Upper lobe of left lung (tissue), 6 donors: ENCODE results near the gene GADL1. TPM values are rescaled to one million over a fixed set of nuclear protein-coding genes. Genes with fewer than 3 reads are reported as not detected.

Experiments used
- ATAC-seq, 2 donors: fragments of 200-7000 bp; cut with Tn5 transposase; one replicate each; pipeline ENCODE4 v1.9.1; 2022; ENCODE audit warnings: mild to moderate bottlenecking in 2 of 2, moderate library complexity in 2 of 2; ENCODE audit not compliant: low FRiP score in 2 of 2
- DNase-seq, 2 donors: peaks; one replicate each; pipeline ENCODE4 v3.0.0-alpha.2; 2019 to 2020
- H3K27ac ChIP-seq, 4 donors: fragments of 200-600 bp; sonication (generic); one replicate each; pipeline ENCODE4 v1.5.1; 2016 to 2019
- H3K27me3 ChIP-seq, 4 donors: fragments of 200-600 bp; sonication (generic); one replicate each; pipeline ENCODE4 v1.5.1; 2017 to 2019
- H3K36me3 ChIP-seq, 4 donors: fragments of 200-600 bp; sonication (generic); one replicate each; pipeline ENCODE4 v1.5.1; 2016 to 2019
- H3K4me1 ChIP-seq, 4 donors: fragments of 200-600 bp; sonication (generic); one replicate each; pipeline ENCODE4 v1.5.1; 2018 to 2019
- H3K4me3 ChIP-seq, 4 donors: fragments of 200-600 bp; sonication (generic); one replicate each; pipeline ENCODE4 v1.5.1; 2017 to 2019; ENCODE audit warnings: mild to moderate bottlenecking in 2 of 4, moderate library complexity in 1 of 4
- H3K9me3 ChIP-seq, 4 donors: fragments of 200-600 bp; sonication (generic); one replicate each; pipeline ENCODE4 v1.5.1; 2018 to 2019
- CTCF ChIP-seq, 6 experiments: fragments of 450-650 bp in 4 of 6; fragments of 200-600 bp in 2 of 6; sonication (generic) in 2 of 6; IDR thresholded peaks; one replicate each; pipeline ENCODE4 v1.5.1; 2016 to 2019; ENCODE audit warnings: antibody characterized with exemption in 6 of 6
- EP300 ChIP-seq, 4 donors: sonication (generic); formaldehyde crosslinking; IDR thresholded peaks; one replicate each; pipeline ENCODE4 v1.5.1; 2017; ENCODE audit warnings: antibody characterized with exemption in 4 of 4, control low read depth in 2 of 4
- POLR2A ChIP-seq, 4 donors: fragments of 450-650 bp; IDR thresholded peaks; one replicate each; pipeline ENCODE4 v1.5.1; 2016 to 2017; ENCODE audit warnings: antibody characterized with exemption in 4 of 4, mild to moderate bottlenecking in 2 of 4
- POLR2AphosphoS5 ChIP-seq, 2 donors: sonication (generic); formaldehyde crosslinking; IDR thresholded peaks; one replicate each; pipeline ENCODE4 v1.5.1; 2017; ENCODE audit warnings: antibody characterized with exemption in 2 of 2
- WGBS, 2 donors: methylation state at CpG; one replicate each; pipeline ENCODE4 v1.1.5; 2017 to 2018; 5-methylcytosine and 5-hydroxymethylcytosine counted together
- total RNA-seq, 6 donors: library from RNA; depleted of rRNA in 4 of 6; stranded (reverse); fragments of >200 nt in 4 of 6; gene quantifications; one replicate each; pipeline versions ENCODE4 v1.1.0 to v1.2.1, GENCODE V29; 2016 to 2021
- donor health status: DM: no; HTN: no; CAD: no; lungs with moderate emphysema.
- donor health status: DM: no; HTN: yes; CAD: no; lungs with severe emphysema.

The GADL1 gene
- total RNA-seq, 6 donors from 2014 or later, result 0.07 TPM; not detected in 5

- H3K9me3 ChIP-seq, result no peaks in the 10 kb centered on the region
- TF ChIP-seq POLR2AphosphoS5 (IDR thresholded peaks at IDR 0.05), result no peak
- TF ChIP-seq POLR2A (IDR thresholded peaks at IDR 0.05), result no peak
- no peak for TF ChIP-seq CTCF (IDR thresholded peaks at IDR 0.05)
- TF ChIP-seq EP300 (IDR thresholded peaks at IDR 0.05), result no peak
These were observed 83.8 kb downstream of the GADL1 start for GRCh38 chr3:30810625-30811024.

GRCh38 chr3:30805695-30806094 is 88.8 kb downstream of the GADL1 start:
- WGBS, 2 donors, result 99 to 100% methylated on average over 6 of the region's 6 CpGs
- H3K4me1 ChIP-seq, result no peaks in the 10 kb centered on the region
- no peak overlapping the region for H3K4me3 ChIP-seq
- ATAC-seq (no peak), DNase-seq (no peak)
- TF ChIP-seq POLR2AphosphoS5 (IDR thresholded peaks at IDR 0.05) (no peak), POLR2A (IDR thresholded peaks at IDR 0.05) (no peak)
- no peaks in the 10 kb centered on the region for H3K36me3 ChIP-seq
- H3K9me3 ChIP-seq, result no peaks in the 10 kb centered on the region
- no peaks in the 10 kb centered on the region for H3K27me3 ChIP-seq
- H3K27ac ChIP-seq, result no peak overlapping the region

More at GRCh38 chr3:30810625-30811024, 83.8 kb downstream of the GADL1 start:
- Histone ChIP-seq H3K4me3 (peak overlapping the region in 1 of 4 donors; percentile 0), H3K27ac (no peak overlapping the region), H3K27me3 (no peaks in the 10 kb centered on the region), H3K36me3 (no peaks in the 10 kb centered on the region), H3K4me1 (no peaks in the 10 kb centered on the region)
- WGBS, 2 donors, result 53 to 71% methylated on average over 6 of the region's 6 CpGs
- DNase-seq (no peak), ATAC-seq (no peak)

- no peak for DNase-seq
These were observed 89.5 kb downstream of the GADL1 start for GRCh38 chr3:30804984-30805383.

GRCh38 chr3:30795176-30795575 is 99.3 kb downstream of the GADL1 start:
- Histone ChIP-seq H3K27me3 (no peaks in the 10 kb centered on the region), H3K4me3 (no peak overlapping the region), H3K36me3 (no peaks in the 10 kb centered on the region), H3K27ac (no peak overlapping the region), H3K9me3 (no peaks in the 10 kb centered on the region), H3K4me1 (no peaks in the 10 kb centered on the region)
- no peak for TF ChIP-seq EP300 (IDR thresholded peaks at IDR 0.05)
- 96 to 97% methylated on average over 2 of the region's 2 CpGs for WGBS, 2 donors
- DNase-seq, result no peak
- ATAC-seq, result no peak

More at GRCh38 chr3:30804984-30805383, 89.5 kb downstream of the GADL1 start:
- no peak for TF ChIP-seq POLR2A (IDR thresholded peaks at IDR 0.05)
- TF ChIP-seq POLR2AphosphoS5 (IDR thresholded peaks at IDR 0.05), result no peak
- TF ChIP-seq CTCF (IDR thresholded peaks at IDR 0.05), result no peak
- no peak for TF ChIP-seq EP300 (IDR thresholded peaks at IDR 0.05)
- H3K27me3 ChIP-seq, result no peaks in the 10 kb centered on the region
- WGBS, 2 donors, result 58 to 68% methylated on average over 3 of the region's 3 CpGs
- no peak for ATAC-seq
- no peaks in the 10 kb centered on the region for H3K4me1 ChIP-seq
- H3K36me3 ChIP-seq, result no peaks in the 10 kb centered on the region
- H3K4me3 ChIP-seq, result no peak overlapping the region
- no peak overlapping the region for H3K27ac ChIP-seq
- no peaks in the 10 kb centered on the region for H3K9me3 ChIP-seq

- no peaks in the 10 kb centered on the region for H3K27me3 ChIP-seq
- no peaks in the 10 kb centered on the region for H3K4me1 ChIP-seq
- H3K27ac ChIP-seq, result no peak overlapping the region
- H3K4me3 ChIP-seq, result no peak overlapping the region
- 81 to 89% methylated on average over 4 of the region's 4 CpGs for WGBS, 2 donors
- H3K36me3 ChIP-seq, result no peaks in the 10 kb centered on the region
- ATAC-seq, result no peak
- no peaks in the 10 kb centered on the region for H3K9me3 ChIP-seq
- DNase-seq, result no peak
- TF ChIP-seq EP300 (IDR thresholded peaks at IDR 0.05) (no peak), POLR2A (IDR thresholded peaks at IDR 0.05) (no peak), POLR2AphosphoS5 (IDR thresholded peaks at IDR 0.05) (no peak), CTCF (IDR thresholded peaks at IDR 0.05) (no peak)
These were observed 100.7 kb downstream of the GADL1 start for GRCh38 chr3:30793740-30794139.

GRCh38 chr3:30790150-30790549 is 104.3 kb downstream of the GADL1 start:
- ATAC-seq (no peak), DNase-seq (no peak)
- Histone ChIP-seq H3K36me3 (no peaks in the 10 kb centered on the region), H3K9me3 (no peaks in the 10 kb centered on the region), H3K27me3 (no peaks in the 10 kb centered on the region), H3K4me3 (no peak overlapping the region), H3K27ac (no peak overlapping the region), H3K4me1 (no peaks in the 10 kb centered on the region)
- TF ChIP-seq POLR2A (IDR thresholded peaks at IDR 0.05) (no peak), CTCF (IDR thresholded peaks at IDR 0.05) (no peak), EP300 (IDR thresholded peaks at IDR 0.05) (no peak), POLR2AphosphoS5 (IDR thresholded peaks at IDR 0.05) (no peak)
